Naive thymus-derived CD4-positive, alpha-beta T cell (primary cell): ENCODE data around the gene DNAJC17. TPM values are rescaled to one million over a fixed set of nuclear protein-coding genes. Genes with fewer than 3 reads are reported as not detected.

ENCODE experiments used
- ATAC-seq: fragments of 150-1000 bp; cut with Tn5 transposase; 2 replicates; pipeline ENCODE4 v1.10.0; 2021; ENCODE audit warnings: mild to moderate bottlenecking, moderate library complexity
- CTCF ChIA-PET: fragments of 350-600 bp; sonication (Branson Sonifier 250); formaldehyde crosslinking; loops from one replicate; lab custom pipeline; 2021; ENCODE audit warnings: antibody characterized with exemption; lab: Charles Lee
- POLR2A ChIA-PET: fragments of 350-600 bp; sonication (Branson Sonifier 250); formaldehyde crosslinking; loops from one replicate; lab custom pipeline; 2021; ENCODE audit warnings: antibody characterized with exemption, inconsistent platforms; lab: Charles Lee
- DNase-seq, 9 donors: peaks; one replicate each; pipeline versions ENCODE4 v3.0.0 to v3.0.0-alpha.2; 2020 to 2022; ENCODE audit warnings: mixed read lengths in 1 of 9
- H3K27ac ChIP-seq: one replicate; pipeline ENCODE4 v1.7.0; 2013; ENCODE audit warnings: mild to moderate bottlenecking, low read depth, low read length, moderate library complexity
- H3K27me3 ChIP-seq, 2 donors: one replicate each; pipeline ENCODE4 v1.7.0; 2013; ENCODE audit warnings: low read length in 2 of 2, mild to moderate bottlenecking in 2 of 2, moderate library complexity in 2 of 2; ENCODE audit not compliant: control insufficient read depth in 2 of 2, insufficient read depth in 2 of 2
- H3K36me3 ChIP-seq, 3 experiments: 1 replicate in 2 of 3; 2 replicates in 1 of 3; pipeline ENCODE4 v1.7.0; 2013; ENCODE audit warnings: low read length in 3 of 3, mild to moderate bottlenecking in 3 of 3, moderate library complexity in 1 of 3; ENCODE audit not compliant: insufficient read depth in 3 of 3, control insufficient read depth in 2 of 3
- H3K4me1 ChIP-seq, 2 donors: one replicate each; pipeline ENCODE4 v1.7.0; 2013; ENCODE audit warnings: low read length in 2 of 2, mild to moderate bottlenecking in 2 of 2, moderate library complexity in 1 of 2; ENCODE audit not compliant: control insufficient read depth in 2 of 2, insufficient read depth in 2 of 2
- H3K4me3 ChIP-seq: 2 replicates; pipeline ENCODE4 v1.7.0; 2013; ENCODE audit warnings: mild to moderate bottlenecking, low read length
- H3K9me3 ChIP-seq, 3 experiments: 1 replicate in 2 of 3; 2 replicates in 1 of 3; pipeline ENCODE4 v1.7.0; 2013; ENCODE audit warnings: low read length in 3 of 3; ENCODE audit not compliant: control insufficient read depth in 2 of 3
- H3K27ac Mint-ChIP-seq, 9 donors: one replicate each; pipeline ENCODE4 v1.8.0; 2020 to 2022; ENCODE audit warnings: mixed read lengths in 9 of 9, mild to moderate bottlenecking in 8 of 9, moderate library complexity in 5 of 9, inconsistent platforms in 2 of 9
- H3K27me3 Mint-ChIP-seq, 5 donors: one replicate each; pipeline ENCODE4 v1.8.0; 2021 to 2022; ENCODE audit warnings: mixed read lengths in 5 of 5, mild to moderate bottlenecking in 1 of 5
- H3K36me3 Mint-ChIP-seq, 5 donors: one replicate each; pipeline ENCODE4 v1.8.0; 2020 to 2022; ENCODE audit warnings: mixed read lengths in 5 of 5, mild to moderate bottlenecking in 3 of 5, inconsistent platforms in 1 of 5
- H3K4me1 Mint-ChIP-seq, 7 donors: one replicate each; pipeline ENCODE4 v1.8.0; 2020 to 2022; ENCODE audit warnings: mixed read lengths in 7 of 7, mild to moderate bottlenecking in 3 of 7, inconsistent platforms in 1 of 7
- H3K4me3 Mint-ChIP-seq, 10 donors: one replicate each; pipeline ENCODE4 v1.8.0; 2020 to 2022; ENCODE audit warnings: mild to moderate bottlenecking in 10 of 10, mixed read lengths in 10 of 10, moderate library complexity in 6 of 10, inconsistent platforms in 2 of 10
- H3K9me3 Mint-ChIP-seq, 11 donors: one replicate each; pipeline ENCODE4 v1.8.0; 2020 to 2022; ENCODE audit warnings: mixed read lengths in 11 of 11, mild to moderate bottlenecking in 4 of 11, inconsistent platforms in 1 of 11, moderate library complexity in 1 of 11
- intact Hi-C, 2 donors: fragments of 100-400 bp; cut with micrococcal nuclease; formaldehyde crosslinking; loops; one replicate each; pipeline ENCODE4 v1.15.1; 2023
- polyA plus RNA-seq, 2 donors: library from polyadenylated mRNA; unstranded; fragments of 300-500 nt; fragmentation: Illumina TruSeq; gene quantifications; one replicate each; pipeline ENCODE4 v1.2.3, GENCODE V29; 2021
- total RNA-seq, 6 experiments: library from RNA in 5 of 6; stranded (reverse) in 5 of 6; gene quantifications; 1 replicate in 5 of 6; 2 replicates in 1 of 6; pipeline ENCODE4 v1.2.3 and lab custom pipeline; 2021 to 2026

The DNAJC17 gene
- total and polyA plus RNA-seq, 7 experiments from 2014 or later = 28.8 to 50.9 (median 35.5) TPM

DNA sequence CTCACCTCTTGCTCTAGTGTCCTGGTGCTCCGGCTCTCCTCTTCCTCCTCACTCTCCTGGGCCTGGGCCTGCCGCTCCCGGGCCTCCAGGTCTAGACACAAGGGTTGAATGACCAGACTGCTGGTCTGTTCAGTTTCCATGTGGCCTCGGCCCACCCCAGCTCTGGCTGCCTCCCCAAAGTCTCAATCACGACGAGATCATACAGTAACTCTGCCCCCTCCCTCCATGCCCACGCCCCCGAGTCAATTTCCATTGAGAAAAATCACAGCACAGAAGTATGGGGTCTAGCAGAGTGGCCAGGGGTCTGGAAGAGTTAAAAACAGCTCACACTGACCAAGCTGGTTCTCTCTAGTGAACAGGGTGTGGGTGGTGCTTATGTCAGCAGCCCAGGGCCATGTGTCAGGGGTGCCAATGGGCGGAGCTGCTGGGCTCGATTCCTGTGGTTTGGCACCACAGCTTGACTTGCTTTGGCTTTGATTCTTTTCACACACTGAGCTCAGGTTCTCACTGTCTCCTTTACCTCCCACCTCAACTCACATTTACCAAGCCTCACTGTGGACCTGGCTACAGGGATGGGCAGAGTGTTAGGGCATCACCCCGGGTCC is 30.6 kb downstream of the DNAJC17 start:
- DNase-seq (no peak), ATAC-seq (peak; percentile 93)
- no peak overlapping the region for H3K27ac ChIP-seq
- intact Hi-C loops = no loop called here
- H3K27ac Mint-ChIP-seq = peak overlapping the region in 4 of 9 donors; percentile 5 to 65 (median 26)
- peaks cover 3 to 29% (median 11%) of the 10 kb centered on the region in 5 donors for H3K36me3 Mint-ChIP-seq
- H3K4me3 ChIP-seq = no peak overlapping the region
- H3K9me3 Mint-ChIP-seq = no peaks in the 10 kb centered on the region
- H3K4me1 Mint-ChIP-seq = peaks cover 0 to 13% (median 0%) of the 10 kb centered on the region in 7 donors
- ChIA-PET POLR2A (interaction anchor here (0.8 to 1.2 kb wide), 2 partner anchors 82 to 386 kb away, joined by 3 read pairs; partner anchors contain the start of gene RAD51), CTCF (interaction anchor here (0.6 kb wide), 2 partner anchors 375 to 442 kb away, joined by 3 to 5 read pairs; no protein-coding TSS in a partner anchor)
- no peaks in the 10 kb centered on the region for H3K9me3 ChIP-seq
- H3K27me3 Mint-ChIP-seq = no peaks in the 10 kb centered on the region
- no peaks in the 10 kb centered on the region for H3K27me3 ChIP-seq
- peaks cover 0 to 11% of the 10 kb centered on the region in 2 donors for H3K4me1 ChIP-seq
- H3K4me3 Mint-ChIP-seq = no peak overlapping the region
- H3K36me3 ChIP-seq = peaks cover 7 to 83% (median 18%) of the 10 kb centered on the region in 3 experiments

DNA sequence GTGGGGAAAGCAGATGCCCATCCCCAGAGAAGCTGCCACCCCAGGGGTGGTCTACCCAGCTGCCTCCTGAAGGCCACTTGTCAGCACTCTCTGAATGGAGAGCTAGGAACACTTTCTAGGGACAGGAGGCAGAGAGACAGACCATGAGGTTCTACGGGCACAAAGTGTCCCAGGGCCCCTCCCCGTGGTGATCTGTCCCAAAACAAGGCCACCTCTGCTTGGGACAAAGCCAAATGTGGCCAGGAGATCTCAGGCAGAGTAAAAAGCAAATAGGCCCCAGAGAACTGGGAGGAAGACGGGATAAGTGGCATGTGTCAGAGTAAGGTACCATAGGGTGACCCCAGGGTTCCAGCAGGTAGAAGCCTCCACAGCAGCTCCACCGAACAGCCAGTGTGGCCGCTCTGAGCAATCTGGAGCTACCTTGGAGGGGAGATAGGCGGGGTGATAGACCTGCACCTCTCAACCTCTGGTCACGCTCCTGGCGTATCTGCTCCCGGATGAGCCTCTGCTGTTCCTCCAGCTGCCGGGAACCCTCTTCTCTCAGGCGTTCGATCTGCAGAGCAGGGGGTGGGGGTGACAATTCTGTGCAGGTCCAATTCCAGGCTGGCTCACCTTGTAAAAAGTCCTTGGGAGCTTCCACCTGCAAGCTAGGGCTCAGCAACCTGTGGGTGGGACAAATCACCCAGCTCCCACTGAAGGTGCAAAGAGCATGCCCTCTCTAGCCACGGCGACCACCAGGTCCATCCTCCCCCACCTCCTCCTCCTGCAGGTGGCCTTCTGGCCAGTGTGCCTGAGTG is 31.3 kb downstream of the DNAJC17 start:
- Histone ChIP-seq H3K27ac (no peak overlapping the region), H3K4me3 (no peak overlapping the region), H3K36me3 (peaks cover 7 to 87% (median 18%) of the 10 kb centered on the region in 3 experiments), H3K27me3 (no peaks in the 10 kb centered on the region), H3K9me3 (no peaks in the 10 kb centered on the region), H3K4me1 (peaks cover 0 to 11% of the 10 kb centered on the region in 2 donors)
- H3K4me1 Mint-ChIP-seq = peaks cover 0 to 13% (median 0%) of the 10 kb centered on the region in 7 donors
- ChIA-PET CTCF (interaction anchor here (0.6 kb wide), 1 partner anchor 375 kb away, joined by 5 read pairs; no protein-coding TSS in a partner anchor), POLR2A (interaction anchor here (1.2 kb wide), 1 partner anchor 81 kb away, joined by 3 read pairs; the partner anchor contains the start of gene RAD51)
- DNase-seq (no peak), ATAC-seq (no peak)
- H3K9me3 Mint-ChIP-seq = no peaks in the 10 kb centered on the region
- no peaks in the 10 kb centered on the region for H3K27me3 Mint-ChIP-seq
- intact Hi-C loops = no loop called here
- H3K36me3 Mint-ChIP-seq = peaks cover 3 to 32% (median 11%) of the 10 kb centered on the region in 5 donors
- H3K4me3 Mint-ChIP-seq = no peak overlapping the region
- peak overlapping the region in 1 of 9 donors; percentile 65 for H3K27ac Mint-ChIP-seq

DNA sequence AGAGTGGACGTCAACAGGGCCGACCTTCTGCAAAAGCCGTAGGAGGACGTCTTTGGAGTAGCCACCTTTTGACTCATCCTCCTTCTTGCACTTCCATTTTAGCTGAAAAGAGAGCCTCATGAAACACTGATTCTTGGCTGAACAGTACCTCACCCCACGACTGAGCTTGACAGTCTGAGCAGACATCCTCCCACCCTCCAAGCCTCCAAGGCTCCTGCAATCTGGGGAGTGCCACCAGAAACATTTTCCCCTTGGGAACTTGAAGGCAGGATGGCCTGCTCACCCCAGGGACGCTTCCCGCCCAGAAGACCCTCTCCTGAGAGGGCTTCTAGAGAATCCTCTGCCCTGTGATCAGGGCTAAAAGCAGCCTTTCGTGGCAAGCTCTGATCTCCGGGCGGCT is 32.3 kb downstream of the DNAJC17 start:
- H3K36me3 Mint-ChIP-seq = peaks cover 3 to 32% (median 11%) of the 10 kb centered on the region in 5 donors
- peaks cover 7 to 83% (median 18%) of the 10 kb centered on the region in 3 experiments for H3K36me3 ChIP-seq
- ATAC-seq = no peak

DNA sequence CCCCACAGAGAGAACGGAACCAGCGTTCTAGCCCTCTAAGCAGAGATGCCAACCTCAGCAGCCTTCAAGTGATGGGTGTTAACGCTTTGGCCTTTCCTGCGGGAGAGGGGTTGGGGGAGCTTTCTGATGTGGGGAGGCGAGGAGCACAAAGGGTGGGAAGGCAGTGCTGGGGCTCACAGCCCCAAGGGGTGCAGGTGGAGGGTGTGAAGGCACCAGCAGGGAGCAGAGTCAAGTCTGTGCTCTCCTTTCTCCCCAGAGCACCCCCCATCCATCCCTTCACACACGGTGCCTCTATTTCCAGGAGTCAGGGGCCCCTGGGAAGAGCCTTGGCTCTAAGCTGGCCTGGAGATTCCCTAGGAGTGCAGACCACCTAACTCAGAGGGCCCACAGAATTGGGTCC is 33.4 kb downstream of the DNAJC17 start:
- POLR2A ChIA-PET = no interaction called here
- peak overlapping the region in 1 of 9 donors; percentile 33 for H3K27ac Mint-ChIP-seq

More for the DNA sequence above, 32.3 kb downstream of the DNAJC17 start:
- peak overlapping the region in 1 of 9 donors; percentile 62 for H3K27ac Mint-ChIP-seq
- ChIA-PET CTCF (no interaction called here), POLR2A (no interaction called here)
- no peak overlapping the region for H3K4me3 Mint-ChIP-seq
- Histone ChIP-seq H3K27ac (no peak overlapping the region), H3K27me3 (no peaks in the 10 kb centered on the region), H3K9me3 (no peaks in the 10 kb centered on the region), H3K4me1 (peaks cover 0 to 11% of the 10 kb centered on the region in 2 donors), H3K4me3 (no peak overlapping the region)
- intact Hi-C loops = no loop called here
- H3K27me3 Mint-ChIP-seq = no peaks in the 10 kb centered on the region
- H3K4me1 Mint-ChIP-seq = peaks cover 3 to 16% (median 4%) of the 10 kb centered on the region in 7 donors
- no peak for DNase-seq
- H3K9me3 Mint-ChIP-seq = no peaks in the 10 kb centered on the region

DNA sequence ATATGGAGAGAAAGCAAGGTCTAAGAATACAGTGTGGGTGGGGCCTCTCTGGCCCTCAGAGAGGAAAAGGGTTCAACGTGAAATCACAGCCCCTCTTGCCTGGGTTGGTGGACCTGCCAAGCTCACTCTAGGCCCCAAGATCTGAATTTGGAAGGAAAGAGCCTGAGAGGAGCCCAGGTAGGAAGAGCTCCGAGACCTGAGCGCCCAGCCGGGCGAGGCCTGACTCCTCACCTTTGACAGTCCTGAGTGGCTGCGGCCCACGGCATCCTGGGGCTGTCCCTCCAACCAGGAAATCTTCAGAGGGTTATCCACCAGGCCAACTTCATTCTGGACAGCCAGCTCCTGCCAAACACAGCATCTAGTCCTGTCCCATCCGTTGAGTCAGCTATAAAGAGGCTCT is 33.8 kb downstream of the DNAJC17 start:
- Histone ChIP-seq H3K27me3 (no peaks in the 10 kb centered on the region), H3K9me3 (no peaks in the 10 kb centered on the region), H3K36me3 (peaks cover 0 to 68% (median 18%) of the 10 kb centered on the region in 3 experiments), H3K27ac (no peak overlapping the region), H3K4me1 (peaks cover 11 to 15% of the 10 kb centered on the region in 2 donors), H3K4me3 (no peak overlapping the region)
- CTCF ChIA-PET = interaction anchor here (1.0 kb wide), 1 partner anchor 9 kb away, joined by 3 read pairs; no protein-coding TSS in a partner anchor
- H3K9me3 Mint-ChIP-seq = no peaks in the 10 kb centered on the region
- intact Hi-C loops = no loop called here
- H3K36me3 Mint-ChIP-seq = peaks cover 0 to 24% (median 8%) of the 10 kb centered on the region in 5 donors
- no peaks in the 10 kb centered on the region for H3K27me3 Mint-ChIP-seq
- peak overlapping the region in 2 of 9 donors; percentile 13 to 33 for H3K27ac Mint-ChIP-seq
- DNase-seq = no peak
- POLR2A ChIA-PET = no interaction called here
- ATAC-seq = no peak
- H3K4me3 Mint-ChIP-seq = no peak overlapping the region
- H3K4me1 Mint-ChIP-seq = peaks cover 17 to 31% (median 19%) of the 10 kb centered on the region in 7 donors

More for the DNA sequence above, 33.4 kb downstream of the DNAJC17 start:
- ATAC-seq (no peak), DNase-seq (no peak)
- Mint-ChIP-seq H3K36me3 (peaks cover under 1 to 25% (median 8%) of the 10 kb centered on the region in 5 donors), H3K4me3 (no peak overlapping the region), H3K4me1 (peaks cover 13 to 27% (median 15%) of the 10 kb centered on the region in 7 donors), H3K27me3 (no peaks in the 10 kb centered on the region), H3K9me3 (no peaks in the 10 kb centered on the region)
- H3K36me3 ChIP-seq = peaks cover 4 to 72% (median 18%) of the 10 kb centered on the region in 3 experiments
- H3K4me1 ChIP-seq = peaks cover 11% of the 10 kb centered on the region in 2 donors
- no peaks in the 10 kb centered on the region for H3K9me3 ChIP-seq
- no peak overlapping the region for H3K27ac ChIP-seq
- CTCF ChIA-PET = interaction anchor here (1.0 kb wide), 1 partner anchor 8 kb away, joined by 3 read pairs; no protein-coding TSS in a partner anchor
- intact Hi-C loops = no loop called here
- H3K4me3 ChIP-seq = no peak overlapping the region
- H3K27me3 ChIP-seq = no peaks in the 10 kb centered on the region

DNA sequence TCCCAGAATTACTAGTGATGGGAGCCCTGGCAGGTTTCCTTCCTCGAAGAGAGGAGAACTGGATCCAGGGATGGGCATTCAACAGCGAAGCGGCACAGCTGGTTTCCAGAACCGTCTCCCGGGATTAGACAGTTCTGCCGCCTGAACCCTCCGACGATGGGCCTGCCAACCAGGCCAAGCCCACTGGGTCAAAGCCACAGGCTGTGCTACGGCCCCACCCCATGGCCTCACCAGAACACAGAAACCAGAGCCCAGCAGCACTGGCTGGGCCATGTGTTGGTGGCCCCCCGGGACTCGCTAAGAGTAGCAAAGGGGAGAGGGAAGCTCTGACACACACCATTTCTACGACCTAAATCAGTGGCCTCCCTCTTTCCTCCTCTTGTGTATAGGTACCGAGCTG is 35.3 kb downstream of the DNAJC17 start:
- peaks cover 19 to 33% (median 24%) of the 10 kb centered on the region in 7 donors for H3K4me1 Mint-ChIP-seq
- peaks cover 0 to 68% (median 18%) of the 10 kb centered on the region in 3 experiments for H3K36me3 ChIP-seq

More for the DNA sequence above, 35.3 kb downstream of the DNAJC17 start:
- no peak overlapping the region for H3K27ac ChIP-seq
- H3K4me3 ChIP-seq = no peak overlapping the region
- H3K9me3 ChIP-seq = no peaks in the 10 kb centered on the region
- POLR2A ChIA-PET = no interaction called here
- intact Hi-C loops = no loop called here
- no peaks in the 10 kb centered on the region for H3K9me3 Mint-ChIP-seq
- H3K36me3 Mint-ChIP-seq = peaks cover 0 to 23% (median 8%) of the 10 kb centered on the region in 5 donors
- no peak for ATAC-seq
- DNase-seq = no peak
- no peaks in the 10 kb centered on the region for H3K27me3 ChIP-seq
- CTCF ChIA-PET = interaction anchor here (2.1 kb wide), 1 partner anchor 10 kb away, joined by 10 read pairs; no protein-coding TSS in a partner anchor
- H3K4me3 Mint-ChIP-seq = no peak overlapping the region
- no peaks in the 10 kb centered on the region for H3K27me3 Mint-ChIP-seq
- peak overlapping the region in 1 of 9 donors; percentile 36 for H3K27ac Mint-ChIP-seq
- H3K4me1 ChIP-seq = peaks cover 7 to 17% of the 10 kb centered on the region in 2 donors
